AML-193 (cell line): ENCODE measurements around the gene TRAPPC6A.

ENCODE experiments used
- DNase-seq, 2 experiments: peaks; one replicate each; lab custom pipeline; 2025; lab: John Stamatoyannopoulos, UW

Gene TRAPPC6A, protein sequence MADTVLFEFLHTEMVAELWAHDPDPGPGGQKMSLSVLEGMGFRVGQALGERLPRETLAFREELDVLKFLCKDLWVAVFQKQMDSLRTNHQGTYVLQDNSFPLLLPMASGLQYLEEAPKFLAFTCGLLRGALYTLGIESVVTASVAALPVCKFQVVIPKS

DNA sequence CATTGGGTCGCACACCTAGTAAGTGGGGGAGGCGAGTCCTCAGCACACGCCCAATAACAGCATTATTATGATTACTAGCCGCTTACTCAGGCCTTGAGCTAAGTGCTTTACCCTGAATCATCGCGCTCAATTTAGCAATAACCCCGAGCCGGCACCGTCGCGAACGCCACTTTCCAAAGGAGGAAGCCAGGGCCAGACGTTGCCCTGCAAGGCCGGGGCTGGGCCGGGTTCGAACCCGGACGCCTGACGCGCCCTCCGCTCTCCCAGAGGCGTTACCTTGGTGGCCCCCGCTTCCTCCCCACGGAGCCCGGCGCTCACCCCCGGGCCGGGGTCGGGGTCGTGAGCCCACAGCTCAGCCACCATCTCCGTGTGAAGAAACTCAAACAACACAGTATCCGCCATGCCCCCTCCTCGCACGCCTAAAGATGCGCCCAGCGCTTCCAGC, at the start of gene TRAPPC6A:
Gene TRAPPC6A (minus strand): TSS at position 421 of the 445 bp plus-strand sequence. CDS start 19 bp downstream, at position 402.
- DNase-seq = peak; percentile 56 to 78

DNA sequence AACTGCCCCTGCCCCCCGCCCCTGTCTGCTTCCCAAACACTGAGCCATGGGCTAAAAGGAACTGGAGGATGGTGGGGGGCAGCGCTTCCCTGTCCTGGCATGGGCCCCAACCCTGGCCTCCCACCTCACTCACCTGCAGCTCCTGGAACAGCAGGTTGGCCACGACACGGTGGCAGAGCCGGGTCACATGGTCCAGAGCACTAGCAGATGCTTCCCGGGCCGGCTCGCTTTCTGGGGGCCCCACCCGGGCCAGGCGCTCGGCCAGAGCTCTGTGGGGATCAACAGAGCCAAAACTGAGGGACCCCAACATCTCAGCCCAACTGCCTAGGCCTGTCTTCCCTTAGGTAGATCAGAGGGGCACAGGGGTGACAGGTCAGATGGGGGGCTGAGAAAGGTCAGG, 46.6 kb upstream of the TRAPPC6A start:
- no peak for DNase-seq

GRCh38 chr19:45223879-45224278, 45.8 kb upstream of the TRAPPC6A start:
- DNase-seq = no peak

GRCh38 chr19:45222724-45223123, 44.7 kb upstream of the TRAPPC6A start:
- DNase-seq = no peak

DNA sequence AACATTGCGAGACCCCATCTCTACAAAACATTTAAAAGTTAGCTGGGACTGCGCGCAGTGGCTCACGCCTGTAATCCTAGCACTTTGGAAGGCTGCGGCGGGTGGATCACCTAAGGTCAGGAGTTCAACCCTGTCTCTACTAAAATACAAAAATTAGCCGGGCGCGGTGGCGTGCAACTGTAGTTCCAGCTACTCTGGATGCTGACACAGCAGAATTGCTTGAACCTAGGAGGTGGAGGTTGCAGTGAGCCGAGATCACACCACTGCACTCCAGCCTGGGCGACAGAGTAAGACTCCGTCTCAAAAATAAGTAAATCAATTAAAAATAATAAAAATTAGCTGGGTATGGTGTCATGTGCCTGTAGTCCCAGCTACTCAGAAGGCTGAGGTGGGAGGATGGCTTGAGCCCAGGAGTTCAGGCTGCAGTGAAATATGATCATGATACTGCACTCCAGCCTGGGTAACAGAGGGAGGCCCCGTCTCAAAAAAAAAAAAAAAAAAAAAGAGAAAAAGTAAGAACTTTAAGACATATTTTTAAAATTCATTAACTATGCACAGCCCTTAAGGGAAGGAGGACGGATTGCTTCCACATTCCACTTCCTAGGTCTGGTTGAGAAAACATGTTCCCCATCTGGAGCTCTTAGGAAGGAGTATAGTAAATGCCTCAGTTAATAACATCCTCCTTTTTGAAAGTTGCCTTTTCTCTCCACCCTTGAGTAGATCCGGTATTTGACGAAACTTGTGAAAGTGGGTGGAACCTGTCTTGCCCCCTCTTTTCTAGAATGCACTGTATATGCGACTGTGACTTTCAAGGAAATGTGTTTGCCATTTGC, 41.1 kb upstream of the TRAPPC6A start:
- no peak for DNase-seq

GRCh38 chr19:45218426-45218825, 40.4 kb upstream of the TRAPPC6A start:
- no peak for DNase-seq

- DNase-seq = no peak
Observed at GRCh38 chr19:45217957-45218334, 39.9 kb upstream of the TRAPPC6A start.

DNA sequence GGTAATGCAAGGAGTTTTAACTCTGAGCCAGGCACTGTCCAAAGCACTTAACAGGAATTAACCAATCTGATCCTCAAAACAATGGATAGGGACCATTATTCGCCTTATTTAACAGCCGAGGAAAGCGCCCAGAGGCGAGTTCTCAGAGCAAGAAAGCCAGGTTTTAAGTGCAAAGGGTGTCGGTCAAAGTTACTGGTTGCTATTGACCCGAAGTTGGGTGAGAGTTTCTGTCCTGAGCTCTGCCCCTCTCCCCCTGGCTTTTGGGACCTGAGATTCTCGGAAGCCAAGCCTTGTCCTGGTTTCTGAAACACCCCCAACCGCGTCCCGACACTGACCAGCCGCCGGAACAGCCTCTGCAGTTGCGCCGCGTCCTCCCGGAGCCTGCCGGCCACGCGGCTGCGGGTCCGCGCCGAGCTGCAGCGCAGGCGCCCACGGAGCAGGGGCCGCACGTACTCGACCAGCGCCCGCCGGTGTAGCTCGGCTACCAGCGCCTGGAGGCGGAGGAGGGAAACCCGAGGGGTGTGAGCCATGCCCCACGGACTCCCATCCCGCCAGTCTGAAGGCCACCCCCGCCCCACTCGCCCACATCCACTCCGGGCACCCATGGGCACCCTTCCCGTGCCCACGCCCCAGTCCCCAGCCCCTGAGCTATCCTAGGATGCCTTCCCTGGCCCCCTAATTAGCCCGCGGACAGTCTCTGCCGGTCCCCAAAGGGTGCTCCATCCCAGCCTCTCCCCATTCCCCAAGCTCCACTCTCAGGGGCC, 39.3 kb upstream of the TRAPPC6A start:
- no peak for DNase-seq

GRCh38 chr19:45216667-45217066, 38.6 kb upstream of the TRAPPC6A start:
- DNase-seq = no peak

DNA sequence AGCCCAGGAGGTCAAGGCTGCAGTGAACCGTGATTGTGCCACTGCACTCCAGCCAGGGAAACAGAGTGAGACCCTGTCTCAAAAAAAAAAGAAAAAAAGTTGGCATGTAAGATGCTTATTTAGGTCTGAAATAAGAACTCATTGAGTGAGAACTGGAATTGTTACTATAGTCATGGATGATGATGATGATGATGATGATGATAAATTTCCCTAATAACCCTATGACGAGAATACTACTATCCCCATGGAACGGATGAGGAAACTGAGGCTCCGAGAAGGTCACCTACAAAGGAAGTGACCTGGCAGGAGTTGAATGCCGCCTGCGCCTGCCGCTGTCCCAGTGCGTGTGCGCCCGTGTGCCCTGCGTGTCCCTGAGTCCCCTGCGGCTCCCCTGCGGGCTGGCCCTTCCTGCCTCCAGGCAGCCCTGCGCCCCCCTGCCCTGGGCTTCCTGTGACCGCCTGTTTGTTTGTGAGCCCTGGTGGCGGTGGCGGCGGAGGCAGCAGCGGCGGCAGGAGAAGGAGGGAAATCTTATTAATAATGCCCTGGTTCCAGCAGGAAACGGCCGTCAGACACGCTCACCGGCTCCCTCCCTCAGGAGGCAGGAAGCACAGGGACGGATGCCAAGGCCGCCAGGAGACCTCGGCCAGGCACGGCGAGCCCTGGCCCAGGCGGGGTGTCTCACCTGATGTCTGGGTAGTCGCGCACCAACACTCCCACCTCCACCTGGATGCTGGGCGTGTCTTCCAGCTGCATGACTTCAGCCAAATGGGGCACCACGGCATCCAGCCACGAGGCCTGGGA, 37.6 kb upstream of the TRAPPC6A start:
- no peak for DNase-seq

- no peak for DNase-seq
Observed at GRCh38 chr19:45213031-45213430, 35.0 kb upstream of the TRAPPC6A start.

- DNase-seq = no peak
Observed at GRCh38 chr19:45211751-45212381, 33.8 kb upstream of the TRAPPC6A start.

- no peak for DNase-seq
Observed at GRCh38 chr19:45206328-45206727, 28.3 kb upstream of the TRAPPC6A start.

DNA sequence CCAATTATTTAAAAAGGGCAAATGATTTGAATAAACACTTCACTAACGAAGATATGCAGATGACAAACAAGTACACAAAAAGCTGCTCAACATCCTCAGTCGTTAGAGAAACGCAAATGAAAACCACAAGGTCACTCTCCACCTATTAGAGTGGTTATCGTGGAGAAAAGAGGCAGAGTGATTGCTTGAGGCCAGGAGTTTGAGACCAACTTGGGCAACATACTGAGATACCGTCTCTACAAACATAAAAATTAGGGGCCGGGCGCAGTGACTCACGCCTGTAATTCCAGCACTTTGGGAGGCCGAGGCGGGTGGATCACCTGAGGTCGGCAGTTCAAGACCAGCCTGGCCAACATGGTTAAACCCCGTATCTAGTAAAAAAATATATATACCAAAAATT, 27.8 kb upstream of the TRAPPC6A start:
- DNase-seq = no peak

DNA sequence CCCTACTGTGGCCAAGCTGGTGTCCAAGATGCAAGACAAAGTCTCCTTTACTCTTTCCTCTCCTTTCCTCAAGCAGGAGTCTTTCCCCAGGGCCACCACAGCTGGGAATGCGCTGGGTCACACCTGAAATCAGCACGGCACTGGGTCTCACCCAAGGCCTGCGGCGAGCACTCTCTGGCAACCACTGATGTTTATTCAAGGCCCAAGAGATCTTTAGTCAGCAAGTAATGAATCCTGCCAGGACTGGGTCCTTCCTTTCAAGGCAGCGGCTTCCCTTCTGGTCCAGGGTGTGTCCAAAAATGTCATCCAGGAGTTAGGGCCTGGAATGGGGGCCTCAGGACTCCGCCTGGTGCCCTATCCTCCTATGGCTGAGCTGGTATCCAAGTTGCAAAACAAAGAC, 24.6 kb upstream of the TRAPPC6A start:
- no peak for DNase-seq

DNA sequence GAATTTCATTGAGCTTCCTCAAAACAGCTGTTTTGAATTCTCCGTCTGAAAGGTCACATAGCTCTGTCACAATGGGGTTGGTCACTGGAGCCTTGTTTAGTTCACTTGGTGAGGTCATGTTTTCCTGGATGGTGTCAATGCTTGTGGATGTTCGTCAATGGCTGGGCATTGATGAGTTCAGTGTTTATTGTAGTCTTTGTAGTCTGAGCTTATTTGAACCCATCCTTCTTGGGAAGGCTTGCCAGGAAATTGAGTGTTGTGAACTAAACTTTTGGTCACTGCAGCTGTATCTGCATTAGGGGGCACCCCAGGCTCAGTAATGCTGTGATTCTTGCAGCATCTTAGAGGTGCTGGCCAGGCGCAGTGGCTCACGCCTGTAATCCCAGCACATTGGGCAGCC, 22.5 kb upstream of the TRAPPC6A start:
- no peak for DNase-seq

- DNase-seq = no peak
Observed at GRCh38 chr19:45195764-45196163, 17.7 kb upstream of the TRAPPC6A start.

DNA sequence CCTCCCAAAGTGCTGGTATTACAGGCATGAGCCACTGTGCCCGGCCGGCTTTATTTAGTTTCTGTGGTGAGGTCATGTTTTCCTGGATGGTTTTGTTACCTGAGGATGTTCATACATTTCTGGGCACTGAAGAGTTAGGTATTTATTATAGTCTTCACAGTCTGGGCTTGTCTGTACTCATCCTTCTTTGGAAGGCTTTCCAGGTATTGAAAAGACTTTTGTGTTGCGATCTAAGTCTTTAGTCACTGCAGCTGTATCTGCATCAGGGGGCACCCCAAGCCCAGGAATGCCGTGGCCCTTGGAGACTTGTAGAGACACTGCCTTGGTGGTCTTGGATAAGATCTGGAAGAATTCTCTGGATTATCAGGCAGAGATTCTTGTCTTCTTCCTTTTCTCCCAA, 13.3 kb upstream of the TRAPPC6A start:
- DNase-seq = no peak

DNA sequence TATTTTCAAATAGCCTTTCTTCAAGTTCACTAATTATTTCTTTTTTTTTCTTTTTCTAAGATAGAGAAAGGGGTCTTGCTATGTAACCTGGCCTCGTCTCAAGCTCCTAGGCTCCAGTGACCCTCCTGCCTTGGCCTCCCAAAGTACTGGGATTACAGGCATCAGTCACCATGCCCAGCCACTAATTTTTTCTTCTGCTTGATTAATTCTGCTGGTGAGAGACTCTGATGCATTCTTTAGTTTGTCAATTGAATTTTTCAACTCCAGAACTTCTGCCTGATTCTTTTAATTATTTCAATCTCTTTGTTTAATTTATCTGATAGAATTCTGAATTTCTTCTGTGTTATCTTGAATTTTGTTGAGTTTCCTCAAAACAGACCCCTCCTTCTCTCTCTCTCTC, 11.9 kb upstream of the TRAPPC6A start:
- DNase-seq = no peak

- peak; percentile 1 to 26 for DNase-seq
Observed at GRCh38 chr19:45187421-45188100, 9.5 kb upstream of the TRAPPC6A start.
